Left ventricle myocardium inferior (tissue), 1 donor: ENCODE data around the gene ZMPSTE24. TPM values are rescaled to one million over a fixed set of nuclear protein-coding genes. Genes with fewer than 3 reads are reported as not detected.
A peak's percentile ranks its signal among the peaks of the same experiment; 100 is the strongest.

Experiments
- DNase-seq: peaks from one replicate; pipeline ENCODE4 v3.0.0-alpha.2; 2020
- H3K27ac ChIP-seq: fragments of 200-600 bp; replicated peaks from 2 replicates; pipeline ENCODE4 v1.8.0; 2021
- H3K27me3 ChIP-seq: fragments of 200-600 bp; 2 replicates; pipeline ENCODE4 v1.8.0; 2021; ENCODE audit warnings: low read depth
- H3K36me3 ChIP-seq: fragments of 200-600 bp; 2 replicates; pipeline ENCODE4 v1.8.0; 2021
- H3K4me1 ChIP-seq: fragments of 200-600 bp; 2 replicates; pipeline ENCODE4 v1.8.0; 2021
- H3K4me3 ChIP-seq: fragments of 200-600 bp; 2 replicates; pipeline ENCODE4 v1.8.0; 2021; ENCODE audit warnings: mild to moderate bottlenecking, moderate library complexity
- H3K9me3 ChIP-seq: fragments of 200-600 bp; replicated peaks from 2 replicates; pipeline ENCODE4 v1.8.0; 2021
- intact Hi-C: fragments of 100-400 bp; cut with micrococcal nuclease; formaldehyde crosslinking; loops from one replicate; pipeline ENCODE4 v1.11.0; 2022
- total RNA-seq: library from RNA; stranded (reverse); fragmentation: NEBNext Ultra II Directional; extraction: Animal tissue kit (Norgen Biotek cat#: 25700); gene quantifications from one replicate; pipeline ENCODE4 v1.2.1, GENCODE V29; 2021
- TF ChIP-seq, protein P1 (sequence below): fragments of 200-600 bp; IDR thresholded peaks from 2 replicates; pipeline ENCODE4 v1.8.0; 2021; ENCODE audit warnings: antibody characterized with exemption, mild to moderate bottlenecking, borderline replicate concordance
- donor health status: DM: no; HTN: yes; CAD: no; lungs with severe emphysema.

Gene ZMPSTE24
- total RNA-seq, 1 donor from 2014 or later = 33.8 TPM

DNA sequence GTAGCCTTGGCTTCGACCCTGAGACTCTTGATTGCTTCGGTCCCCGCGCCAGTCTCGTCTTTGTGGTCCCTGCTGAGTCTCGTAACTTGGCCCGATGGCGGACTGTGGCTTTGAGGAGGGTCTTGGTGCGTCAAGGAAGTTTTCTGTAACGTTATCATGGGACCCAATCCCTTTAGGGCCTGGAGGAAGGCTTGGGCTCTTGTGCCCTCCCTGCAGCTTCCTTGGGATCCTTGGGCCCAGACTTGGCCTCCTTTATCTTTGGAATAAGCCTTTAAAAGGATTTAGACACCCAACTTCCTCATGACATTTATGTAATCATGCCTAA lies 371 bp downstream of the ZMPSTE24 start:
- TF ChIP-seq, protein P1, sequence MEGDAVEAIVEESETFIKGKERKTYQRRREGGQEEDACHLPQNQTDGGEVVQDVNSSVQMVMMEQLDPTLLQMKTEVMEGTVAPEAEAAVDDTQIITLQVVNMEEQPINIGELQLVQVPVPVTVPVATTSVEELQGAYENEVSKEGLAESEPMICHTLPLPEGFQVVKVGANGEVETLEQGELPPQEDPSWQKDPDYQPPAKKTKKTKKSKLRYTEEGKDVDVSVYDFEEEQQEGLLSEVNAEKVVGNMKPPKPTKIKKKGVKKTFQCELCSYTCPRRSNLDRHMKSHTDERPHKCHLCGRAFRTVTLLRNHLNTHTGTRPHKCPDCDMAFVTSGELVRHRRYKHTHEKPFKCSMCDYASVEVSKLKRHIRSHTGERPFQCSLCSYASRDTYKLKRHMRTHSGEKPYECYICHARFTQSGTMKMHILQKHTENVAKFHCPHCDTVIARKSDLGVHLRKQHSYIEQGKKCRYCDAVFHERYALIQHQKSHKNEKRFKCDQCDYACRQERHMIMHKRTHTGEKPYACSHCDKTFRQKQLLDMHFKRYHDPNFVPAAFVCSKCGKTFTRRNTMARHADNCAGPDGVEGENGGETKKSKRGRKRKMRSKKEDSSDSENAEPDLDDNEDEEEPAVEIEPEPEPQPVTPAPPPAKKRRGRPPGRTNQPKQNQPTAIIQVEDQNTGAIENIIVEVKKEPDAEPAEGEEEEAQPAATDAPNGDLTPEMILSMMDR = no peak
- Histone ChIP-seq H3K4me1 (peaks cover 84% of the 10 kb centered on the region), H3K4me3 (peak overlapping the region; percentile 78), H3K9me3 (no peaks in the 10 kb centered on the region), H3K27me3 (no peaks in the 10 kb centered on the region), H3K27ac (peak overlapping the region; percentile 96), H3K36me3 (peaks cover 41% of the 10 kb centered on the region)
- intact Hi-C loops = no loop called here
- no peak for DNase-seq

DNA sequence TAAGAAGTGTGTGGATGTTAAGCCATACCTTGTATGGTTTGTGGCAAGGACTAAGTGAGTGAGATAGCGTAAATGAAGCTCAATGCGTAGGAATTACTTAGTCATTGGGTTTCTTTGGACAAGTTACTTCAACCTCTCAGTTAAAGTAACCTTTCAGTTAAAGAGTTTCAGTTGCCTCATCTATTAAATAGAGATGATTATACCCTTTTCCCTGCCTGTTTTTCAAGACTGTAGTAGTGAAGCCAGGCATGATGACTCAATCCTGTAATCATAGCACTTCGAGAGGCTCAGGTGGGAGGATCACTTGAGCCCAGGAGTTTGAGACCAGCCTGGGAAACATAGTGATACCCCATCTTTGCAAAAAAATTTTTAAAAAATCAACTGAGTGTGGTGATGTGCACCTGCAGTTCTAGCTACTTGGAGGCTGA lies 6.3 kb downstream of the ZMPSTE24 start:
- peaks cover 85% of the 10 kb centered on the region for H3K36me3 ChIP-seq
- no peak overlapping the region for H3K4me3 ChIP-seq
- intact Hi-C loops = no loop called here
- no peaks in the 10 kb centered on the region for H3K27me3 ChIP-seq
- H3K9me3 ChIP-seq = no peaks in the 10 kb centered on the region
- peak overlapping the region; percentile 82 for H3K27ac ChIP-seq
- TF ChIP-seq, protein P1 = no peak
- DNase-seq = no peak
- H3K4me1 ChIP-seq = peaks cover 90% of the 10 kb centered on the region

DNA sequence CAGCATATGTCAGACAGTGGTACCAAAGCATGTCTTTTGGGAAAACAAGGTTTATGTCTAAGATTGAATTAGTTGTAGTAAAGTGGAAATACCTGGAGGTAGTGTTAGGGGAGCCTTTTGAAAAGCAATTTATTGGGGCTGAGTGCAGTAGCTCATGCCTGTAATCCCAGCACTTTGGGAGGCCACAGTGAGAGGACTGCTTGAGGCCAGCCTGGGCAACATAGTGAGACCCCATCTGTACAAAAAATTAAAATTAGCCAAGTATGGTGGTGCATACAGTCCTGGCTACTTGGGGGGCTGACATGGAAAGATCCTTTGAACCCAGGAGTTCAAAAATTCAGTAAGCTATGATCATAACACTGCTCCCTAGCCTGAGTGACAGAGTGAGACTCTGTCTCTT lies 7.3 kb downstream of the ZMPSTE24 start:
- peaks cover 85% of the 10 kb centered on the region for H3K36me3 ChIP-seq
- no peak overlapping the region for H3K4me3 ChIP-seq
- H3K4me1 ChIP-seq = peaks cover 86% of the 10 kb centered on the region
- peak overlapping the region; percentile 82 for H3K27ac ChIP-seq
- no peaks in the 10 kb centered on the region for H3K9me3 ChIP-seq
- no peak for DNase-seq
- TF ChIP-seq, protein P1 = no peak
- H3K27me3 ChIP-seq = no peaks in the 10 kb centered on the region
- intact Hi-C loops = no loop called here

- intact Hi-C loops = no loop called here
- Histone ChIP-seq H3K36me3 (peaks cover 85% of the 10 kb centered on the region), H3K4me1 (peaks cover 80% of the 10 kb centered on the region), H3K4me3 (peak overlapping the region; percentile 33), H3K27me3 (no peaks in the 10 kb centered on the region), H3K9me3 (no peaks in the 10 kb centered on the region), H3K27ac (peak overlapping the region; percentile 82)
- no peak for DNase-seq
- TF ChIP-seq, protein P1 = no peak
Observed at GRCh38 chr1:40265919-40266318, 7.9 kb downstream of the ZMPSTE24 start.

- intact Hi-C loops = no loop called here
- Histone ChIP-seq H3K27ac (peak overlapping the region; percentile 82), H3K36me3 (peaks cover 85% of the 10 kb centered on the region), H3K4me1 (peaks cover 70% of the 10 kb centered on the region), H3K4me3 (peak overlapping the region; percentile 33), H3K27me3 (no peaks in the 10 kb centered on the region), H3K9me3 (no peaks in the 10 kb centered on the region)
- DNase-seq = no peak
- TF ChIP-seq, protein P1 = no peak
Observed at GRCh38 chr1:40266786-40267535, 8.9 kb downstream of the ZMPSTE24 start.
